GM18507 (cell line): ENCODE data around the gene KIAA0513.
A peak's percentile ranks its signal among the peaks of the same experiment; 100 is the strongest.
"Not testable (repeated sequence)": the region's sequence is repeated elsewhere in the genome, so short reads cannot be mapped to it uniquely, and the experiment has no call there.

ENCODE experiments used
- DNase-seq: peaks from one replicate; pipeline ENCODE4 v3.0.0; 2011; ENCODE audit warnings: low read depth; ENCODE audit not compliant: insufficient read length; ENCODE audit errors: extremely low spot score
- FAIRE-seq: peaks from 2 replicates; lab custom pipeline; 2011; peaks lifted over from hg19 to GRCh38; lab: Jason Lieb, UNC

KIAA0513 gene

GRCh38 chr16:85098565-85098964 is 71.0 kb downstream of the KIAA0513 start:
- DNase-seq, result no peak
- FAIRE-seq, result no peak

DNA sequence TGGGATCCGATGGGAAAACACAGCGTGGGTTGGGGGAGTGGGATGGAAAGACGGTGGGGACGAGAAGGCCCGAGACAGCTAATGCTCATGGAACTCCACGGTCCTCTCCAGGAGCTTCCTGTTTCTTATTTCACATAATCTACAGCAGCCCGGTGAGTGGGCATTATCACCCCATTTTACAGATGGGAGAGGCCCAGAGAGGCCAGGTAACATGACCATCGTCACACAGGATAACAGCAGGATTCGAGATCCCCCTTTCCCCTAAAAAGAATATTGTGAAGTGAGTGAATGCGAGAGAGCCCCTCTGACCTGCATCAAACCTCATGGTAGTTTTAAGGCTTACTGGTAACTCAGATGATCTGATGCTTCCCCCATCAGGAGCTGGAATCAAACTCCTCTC is 72.7 kb downstream of the KIAA0513 start:
- no peak for FAIRE-seq

GRCh38 chr16:85101956-85102630 is 74.5 kb downstream of the KIAA0513 start:
- DNase-seq (no peak), FAIRE-seq (no peak)

More for the DNA sequence above, 72.7 kb downstream of the KIAA0513 start:
- DNase-seq, result no peak

DNA sequence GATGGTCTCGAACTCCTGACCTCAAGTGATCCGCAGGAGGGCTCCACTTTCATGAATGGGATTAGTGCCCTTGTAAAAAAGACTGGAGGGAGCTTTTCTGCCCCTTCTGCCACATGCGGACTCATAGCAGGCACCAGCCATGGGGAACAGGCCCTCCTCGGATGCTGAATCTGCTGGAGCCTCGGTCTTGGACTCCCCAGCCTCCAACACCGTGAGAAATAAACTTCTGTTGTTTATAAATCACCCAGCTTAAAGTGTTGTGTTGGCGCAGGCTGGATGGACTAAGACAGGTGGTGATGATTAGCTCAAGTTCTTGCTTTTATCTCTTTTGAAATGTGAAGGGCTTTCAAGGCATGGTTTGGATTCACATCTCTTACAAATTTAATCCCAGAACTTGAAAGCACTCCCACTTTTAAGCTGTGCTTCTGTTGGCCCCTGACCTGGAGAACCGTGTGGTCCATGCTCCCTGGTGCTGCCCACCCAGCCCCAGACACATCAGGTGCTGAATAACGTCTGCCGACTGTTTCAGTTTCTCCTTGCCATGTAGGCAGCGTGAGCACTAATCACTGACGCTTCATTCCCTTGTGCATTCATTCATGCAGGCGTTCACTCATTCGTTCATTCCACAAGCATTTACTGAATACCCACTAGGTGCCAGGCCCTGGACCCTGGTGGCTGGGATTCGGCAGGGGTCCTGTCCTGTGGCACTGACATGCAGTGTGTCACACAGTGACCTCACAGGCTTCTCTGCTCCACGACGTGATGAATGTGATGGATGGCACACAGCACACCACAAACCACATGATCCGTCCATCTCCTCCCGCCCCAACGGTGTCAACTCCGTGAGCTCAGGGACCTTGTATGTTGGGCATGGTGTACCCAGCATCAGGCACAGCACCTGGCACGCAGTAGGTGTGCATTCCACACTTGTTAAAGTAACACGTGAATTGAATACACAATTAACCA is 75.8 kb downstream of the KIAA0513 start:
- DNase-seq (no peak), FAIRE-seq (peak; percentile 84)

DNA sequence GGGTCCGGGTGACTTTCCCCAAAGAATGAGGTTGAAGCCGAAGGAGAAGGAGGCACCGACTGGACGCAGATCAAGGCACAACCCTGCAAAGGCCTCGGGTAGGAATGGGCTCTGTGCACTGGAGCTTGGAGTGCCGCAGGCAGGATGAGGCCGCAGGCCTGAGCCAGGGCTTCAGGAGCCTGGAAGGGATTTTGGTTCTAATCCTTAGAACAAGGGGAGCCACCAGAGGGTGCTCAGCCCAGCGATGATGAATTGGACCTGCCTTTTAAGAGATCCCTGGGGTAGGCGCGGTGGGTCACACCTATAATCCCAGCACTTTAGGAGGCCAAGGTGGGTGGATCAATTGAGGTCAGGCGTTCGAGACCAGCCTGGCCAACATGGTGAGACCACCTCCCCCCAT is 76.6 kb downstream of the KIAA0513 start:
- no peak for DNase-seq
- no peak for FAIRE-seq

DNA sequence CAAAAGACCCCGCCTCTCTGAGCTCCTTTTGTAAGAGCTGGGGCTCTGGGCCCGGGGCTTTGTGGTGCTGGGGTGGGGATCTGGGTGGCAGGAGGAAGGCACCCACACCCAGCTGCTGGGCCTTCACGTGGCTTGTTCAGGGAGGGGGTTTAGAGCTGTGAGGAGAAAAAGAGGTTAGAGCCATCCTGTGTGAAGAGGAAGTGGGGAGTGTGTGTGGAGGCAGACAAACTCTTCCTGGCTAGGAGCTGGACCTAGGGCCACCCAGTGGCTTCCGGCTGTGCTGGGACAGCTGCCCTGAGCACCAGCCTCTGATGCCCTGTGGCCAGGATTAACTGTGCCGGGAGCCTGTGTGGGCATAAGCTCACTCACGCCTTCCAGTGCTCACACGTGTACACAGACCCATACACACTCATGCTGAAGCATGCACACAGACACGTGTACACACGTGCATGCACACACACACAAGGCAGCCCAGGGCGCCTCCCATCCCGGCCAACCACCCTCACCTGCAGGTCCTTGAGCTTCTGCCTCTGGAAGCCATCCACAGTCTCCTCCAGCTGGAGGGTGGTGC is 77.3 kb downstream of the KIAA0513 start:
- FAIRE-seq, result peak; percentile 87
- peak; percentile 42 for DNase-seq

DNA sequence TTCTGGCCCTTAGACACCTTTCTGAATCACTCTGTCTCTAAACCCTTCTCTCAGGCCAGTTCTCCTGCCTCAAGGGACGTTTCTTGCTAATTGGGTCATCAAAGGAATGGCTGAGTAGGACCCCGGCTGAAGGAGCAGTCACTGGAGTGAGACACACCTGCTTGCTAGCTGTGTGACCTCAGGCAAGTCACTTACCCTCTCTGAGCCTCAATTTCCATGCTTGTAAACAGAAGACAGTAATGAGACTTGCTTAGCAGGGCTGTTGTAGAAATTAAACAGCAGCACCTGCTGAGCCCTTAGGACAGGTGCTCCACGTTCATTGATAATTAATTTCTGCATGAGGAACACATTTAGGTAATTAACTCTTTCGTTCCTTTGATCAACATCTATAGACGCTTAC is 77.9 kb downstream of the KIAA0513 start:
- FAIRE-seq (no peak), DNase-seq (no peak)

DNA sequence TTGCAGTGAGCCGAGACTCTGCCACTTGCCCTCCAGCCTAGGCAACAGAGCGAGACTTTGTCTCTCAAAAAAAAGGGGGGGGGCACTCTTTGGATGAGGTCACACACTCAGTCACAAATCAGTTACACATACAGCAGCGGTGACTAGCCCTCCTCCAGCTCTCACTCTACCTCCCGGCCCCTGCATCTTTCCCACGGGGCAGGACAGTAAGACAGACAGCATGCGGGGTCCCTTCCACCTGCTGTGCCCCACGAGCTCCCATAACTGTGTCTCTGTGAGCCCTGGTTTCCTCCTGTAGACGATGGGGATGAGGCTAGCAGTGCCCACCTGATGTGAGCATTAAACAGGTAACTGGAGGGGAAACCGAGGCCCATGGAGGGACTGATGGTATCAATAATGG is 79.5 kb downstream of the KIAA0513 start:
- DNase-seq, result no peak
- no peak for FAIRE-seq

- DNase-seq (no peak), FAIRE-seq (no peak)
Observed at GRCh38 chr16:85107532-85107931, 79.9 kb downstream of the KIAA0513 start.

DNA sequence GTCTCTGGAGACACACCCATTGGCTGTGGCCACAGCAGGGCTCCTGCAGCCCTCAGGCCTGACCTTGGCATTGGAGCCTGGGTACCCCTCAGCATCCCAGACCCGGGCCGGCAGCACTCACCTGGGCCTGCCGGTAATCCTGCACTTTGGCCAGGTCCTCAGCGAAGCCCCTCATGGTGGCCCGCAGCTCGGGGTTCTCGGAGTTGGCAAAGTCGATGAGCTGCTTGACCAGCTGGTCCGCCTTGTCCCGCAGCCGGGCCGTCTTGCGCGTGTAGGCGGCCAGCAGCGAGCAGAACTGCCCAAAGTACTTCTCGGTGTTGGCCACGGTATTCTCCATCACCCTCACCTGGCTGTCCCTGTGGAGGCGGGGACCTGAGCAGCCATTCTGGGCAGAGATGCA is 82.5 kb downstream of the KIAA0513 start:
- FAIRE-seq, result no peak

GRCh38 chr16:85111184-85111583 is 83.6 kb downstream of the KIAA0513 start:
- FAIRE-seq, result no peak
- no peak for DNase-seq

More for the DNA sequence above, 82.5 kb downstream of the KIAA0513 start:
- no peak for DNase-seq

DNA sequence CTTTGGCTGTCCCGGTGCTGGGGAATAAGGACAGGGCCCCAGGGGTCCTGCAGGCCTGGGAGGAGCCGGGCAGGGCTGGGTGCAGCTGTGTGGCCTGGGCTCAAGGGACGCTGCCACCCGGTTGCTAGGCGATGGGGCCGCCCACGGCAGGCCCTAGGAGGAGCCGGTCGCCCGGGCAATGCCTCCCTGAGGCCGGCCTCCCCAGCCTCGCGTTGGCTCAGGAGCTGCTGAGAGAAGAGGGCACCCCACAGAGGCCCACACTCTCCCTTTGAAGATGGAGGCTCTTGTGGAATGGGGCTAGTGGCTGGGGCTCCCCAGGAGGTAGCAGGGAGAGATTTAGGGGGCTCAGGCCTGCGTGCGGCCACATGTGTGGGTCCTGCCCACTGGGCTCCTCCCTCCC is 84.8 kb downstream of the KIAA0513 start, which contains the start of gene CIBAR2:
TSS of gene CIBAR2 (minus strand) at position 109 of the 400 bp plus-strand sequence. CDS start 120 bp downstream, outside the sequence.
- FAIRE-seq (no peak), DNase-seq (no peak)

DNA sequence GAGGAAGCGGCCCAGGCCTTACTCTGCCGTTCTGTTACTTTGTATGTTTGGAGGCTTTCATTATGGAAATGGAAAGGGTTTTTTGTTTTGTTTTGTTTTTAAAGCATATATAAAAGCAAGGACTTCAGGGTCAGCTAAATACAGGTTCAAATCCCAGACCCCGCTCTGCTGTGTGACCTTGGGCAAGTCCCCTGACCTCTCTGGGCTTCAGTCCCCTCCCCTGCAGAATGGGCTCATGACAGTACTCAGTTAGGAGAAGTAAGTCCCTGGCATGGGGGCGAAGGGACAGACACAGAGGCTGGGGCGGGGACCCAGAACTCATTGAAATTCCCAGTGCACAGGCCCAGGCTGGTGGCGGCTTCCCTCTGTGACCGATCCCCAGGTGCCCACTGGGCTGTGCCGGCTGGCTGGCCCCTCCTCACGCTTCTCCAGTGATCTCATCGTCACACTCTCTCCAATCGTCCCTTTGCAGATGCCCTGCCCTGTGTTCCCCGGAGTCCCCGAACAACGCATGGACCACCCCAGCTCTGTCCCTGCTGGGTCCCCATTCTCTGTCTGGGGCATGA is 85.7 kb downstream of the KIAA0513 start:
- FAIRE-seq, result no peak
- DNase-seq, result no peak

DNA sequence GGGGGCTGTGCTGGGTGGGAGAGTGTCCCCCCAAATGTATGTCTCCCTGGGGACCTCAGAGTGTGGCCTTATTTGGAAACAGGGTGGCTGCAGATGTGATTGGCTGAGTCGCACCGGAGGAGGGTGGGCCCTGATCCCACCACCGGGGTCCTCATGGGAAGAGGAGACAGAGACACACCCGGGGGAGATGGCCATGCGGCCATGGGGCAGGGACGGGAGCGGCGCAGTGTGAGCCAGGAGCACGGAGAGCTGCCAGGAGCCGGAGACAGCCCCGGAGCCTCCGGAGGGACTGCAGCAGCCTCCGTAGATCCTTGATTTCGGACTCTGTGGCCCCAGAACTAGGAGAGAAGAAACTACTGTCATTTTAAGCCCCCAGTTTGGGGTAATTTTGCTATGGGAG is 86.3 kb downstream of the KIAA0513 start:
- DNase-seq (no peak), FAIRE-seq (no peak)

- FAIRE-seq, result peak; percentile 92
Observed at GRCh38 chr16:85114909-85115567, 87.4 kb downstream of the KIAA0513 start.

GRCh38 chr16:85117418-85117817 is 89.8 kb downstream of the KIAA0513 start:
- no peak for FAIRE-seq
- DNase-seq, result no peak

More at GRCh38 chr16:85114909-85115567, 87.4 kb downstream of the KIAA0513 start:
- peak; percentile 89 for DNase-seq

DNA sequence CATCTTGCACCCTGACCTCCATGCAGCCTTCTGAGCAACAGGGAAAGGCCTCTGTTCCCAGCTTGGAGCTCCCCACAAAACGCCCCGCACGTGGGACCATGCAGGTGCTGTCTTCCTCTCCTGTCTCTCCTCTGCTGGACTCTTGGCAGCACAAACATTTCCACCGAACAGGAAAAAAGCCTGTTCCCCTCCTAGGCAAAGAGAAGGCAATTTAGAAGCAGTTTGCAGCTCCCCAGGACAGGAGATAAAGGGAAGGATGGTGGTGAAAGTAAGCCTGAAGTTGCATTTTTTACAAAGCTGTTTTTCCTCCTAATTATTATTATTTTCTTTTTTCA is 92.4 kb downstream of the KIAA0513 start:
- FAIRE-seq (no peak), DNase-seq (no peak)

DNA sequence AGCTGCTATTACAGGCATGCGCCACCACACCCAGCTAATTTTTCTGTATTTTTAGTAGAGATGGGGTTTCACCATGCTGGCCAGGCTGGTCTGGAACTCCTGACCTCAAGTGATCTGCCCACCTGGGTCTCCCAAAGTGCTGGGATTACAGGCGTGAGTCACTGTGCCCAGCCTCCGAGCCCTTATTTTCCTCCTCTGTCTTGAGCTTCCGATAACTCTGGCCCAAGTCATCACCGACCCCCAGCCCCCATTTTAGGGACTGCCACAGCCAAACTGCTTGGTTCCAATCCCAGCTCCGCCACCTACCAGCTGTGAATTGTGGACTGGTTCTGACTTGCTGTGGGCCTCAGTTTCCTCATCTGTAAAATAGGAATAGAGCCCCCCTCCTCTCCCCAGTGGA is 95.8 kb downstream of the KIAA0513 start:
- DNase-seq, FAIRE-seq: not testable (repeated sequence)

- no peak for DNase-seq
Observed at GRCh38 chr16:85123891-85124635, 96.5 kb downstream of the KIAA0513 start.

More at GRCh38 chr16:85123891-85124635, 96.5 kb downstream of the KIAA0513 start:
- FAIRE-seq, result no peak
